Esophagus squamous epithelium (tissue), 5 donors: ENCODE data around the gene CCDC152. TPM values are rescaled to one million over a fixed set of nuclear protein-coding genes. Genes with fewer than 3 reads are reported as not detected.

Source experiments
- DNase-seq: peaks from one replicate; lab custom pipeline; 2025; lab: John Stamatoyannopoulos, UW
- H3K27ac ChIP-seq, 4 donors: fragments of 200-600 bp; sonication (generic); one replicate each; pipeline ENCODE4 v1.5.1; 2016 to 2019; ENCODE audit warnings: mild to moderate bottlenecking in 1 of 4
- H3K27me3 ChIP-seq, 4 donors: fragments of 200-600 bp; sonication (generic); 1 replicate in 3 of 4; 2 replicates in 1 of 4; pipeline versions ENCODE4 v1.5.1 to v1.6.0; 2017 to 2021; ENCODE audit warnings: antibody characterized with exemption in 1 of 4
- H3K36me3 ChIP-seq, 3 donors: fragments of 200-600 bp; sonication (generic); one replicate each; pipeline ENCODE4 v1.5.1; 2016 to 2019
- H3K4me1 ChIP-seq, 3 donors: fragments of 200-600 bp; sonication (generic); one replicate each; pipeline ENCODE4 v1.5.1; 2017 to 2019
- H3K4me3 ChIP-seq, 4 donors: fragments of 200-600 bp; sonication (generic); 1 replicate in 3 of 4; 2 replicates in 1 of 4; pipeline ENCODE4 v1.5.1; 2016 to 2019; ENCODE audit warnings: mild to moderate bottlenecking in 2 of 4, moderate library complexity in 1 of 4
- H3K9me3 ChIP-seq, 3 donors: fragments of 200-600 bp; sonication (generic); one replicate each; pipeline ENCODE4 v1.5.1; 2016 to 2019
- POLR2A ChIP-seq, 4 donors: fragments of 450-650 bp; IDR thresholded peaks; one replicate each; pipeline ENCODE4 v1.6.1; 2017; ENCODE audit warnings: antibody characterized with exemption in 4 of 4, mild to moderate bottlenecking in 4 of 4, moderate library complexity in 3 of 4
- WGBS, 2 donors: methylation state at CpG; one replicate each; pipeline ENCODE4 v1.1.5; 2018; 5-methylcytosine and 5-hydroxymethylcytosine counted together
- intact Hi-C: fragments of 100-400 bp; cut with DNase I; formaldehyde crosslinking; loops from one replicate; pipeline ENCODE4 v1.15.0; 2022
- total RNA-seq, 4 donors: library from RNA; depleted of rRNA; stranded (reverse); fragments of >200 nt; gene quantifications; one replicate each; pipeline ENCODE4 v1.1.0, GENCODE V29; 2016
- TF ChIP-seq, protein P1 (sequence below), 6 experiments: fragments of 450-650 bp in 4 of 6; fragments of 200-600 bp in 2 of 6; sonication (generic) in 2 of 6; IDR thresholded peaks; one replicate each; pipeline ENCODE4 v1.5.1; 2016 to 2019; ENCODE audit warnings: antibody characterized with exemption in 6 of 6, mild to moderate bottlenecking in 4 of 6, moderate library complexity in 4 of 6
- donor health status: DM: yes; HTN: yes; CAD: no.

CCDC152 gene
- total RNA-seq, 4 donors from 2014 or later = 0.08 to 0.44 (median 0.38) TPM

DNA sequence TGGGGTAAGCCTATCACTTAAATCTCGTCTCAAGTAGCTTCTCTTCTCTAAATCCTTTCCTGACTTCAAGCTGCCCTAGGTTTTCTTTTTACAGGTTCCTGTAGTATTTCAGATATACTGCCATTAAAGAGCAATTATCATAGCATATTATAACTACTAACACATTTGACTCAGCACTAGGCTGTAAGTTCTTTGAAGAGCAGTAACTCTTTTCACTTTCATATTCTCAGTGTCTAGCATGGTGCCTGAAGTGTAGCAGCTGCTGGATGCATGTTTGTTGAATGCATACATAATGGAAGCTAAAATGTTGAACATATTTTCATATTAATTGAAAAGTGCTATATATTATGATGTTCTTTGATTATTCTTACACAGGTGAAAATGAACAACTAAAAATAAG lies 22.5 kb downstream of the CCDC152 start:
- no peaks in the 10 kb centered on the region for H3K4me1 ChIP-seq
- no peak for TF ChIP-seq POLR2A (IDR thresholded peaks at IDR 0.05)
- TF ChIP-seq, protein P1, sequence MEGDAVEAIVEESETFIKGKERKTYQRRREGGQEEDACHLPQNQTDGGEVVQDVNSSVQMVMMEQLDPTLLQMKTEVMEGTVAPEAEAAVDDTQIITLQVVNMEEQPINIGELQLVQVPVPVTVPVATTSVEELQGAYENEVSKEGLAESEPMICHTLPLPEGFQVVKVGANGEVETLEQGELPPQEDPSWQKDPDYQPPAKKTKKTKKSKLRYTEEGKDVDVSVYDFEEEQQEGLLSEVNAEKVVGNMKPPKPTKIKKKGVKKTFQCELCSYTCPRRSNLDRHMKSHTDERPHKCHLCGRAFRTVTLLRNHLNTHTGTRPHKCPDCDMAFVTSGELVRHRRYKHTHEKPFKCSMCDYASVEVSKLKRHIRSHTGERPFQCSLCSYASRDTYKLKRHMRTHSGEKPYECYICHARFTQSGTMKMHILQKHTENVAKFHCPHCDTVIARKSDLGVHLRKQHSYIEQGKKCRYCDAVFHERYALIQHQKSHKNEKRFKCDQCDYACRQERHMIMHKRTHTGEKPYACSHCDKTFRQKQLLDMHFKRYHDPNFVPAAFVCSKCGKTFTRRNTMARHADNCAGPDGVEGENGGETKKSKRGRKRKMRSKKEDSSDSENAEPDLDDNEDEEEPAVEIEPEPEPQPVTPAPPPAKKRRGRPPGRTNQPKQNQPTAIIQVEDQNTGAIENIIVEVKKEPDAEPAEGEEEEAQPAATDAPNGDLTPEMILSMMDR (IDR thresholded peaks at IDR 0.05) = no peak
- H3K4me3 ChIP-seq = no peak overlapping the region
- intact Hi-C loops = no loop called here
- H3K36me3 ChIP-seq = no peaks in the 10 kb centered on the region
- WGBS, 2 donors = 80 to 88% methylated on average over 1 of the region's 1 CpG
- H3K27ac ChIP-seq = no peak overlapping the region
- no peak for DNase-seq
- no peaks in the 10 kb centered on the region for H3K27me3 ChIP-seq
- no peaks in the 10 kb centered on the region for H3K9me3 ChIP-seq

DNA sequence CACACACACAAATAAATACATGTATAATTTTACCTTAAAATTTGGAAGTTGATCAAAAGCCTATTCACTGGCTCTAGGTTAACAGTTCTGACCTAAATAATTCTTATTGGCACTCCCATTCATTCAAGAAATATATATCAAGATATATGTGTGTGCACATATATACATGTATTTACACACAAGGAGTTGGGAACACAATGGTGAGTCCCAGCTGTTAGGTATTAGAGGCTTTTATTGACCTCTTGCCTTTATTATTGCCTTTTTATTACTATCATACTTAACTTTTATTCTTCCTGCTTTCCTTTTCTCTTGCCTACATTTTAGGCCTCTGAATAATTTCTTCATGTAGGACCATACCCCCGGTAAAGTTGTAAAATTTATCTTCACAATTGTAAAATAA lies 25.0 kb downstream of the CCDC152 start:
- H3K4me3 ChIP-seq = no peak overlapping the region
- TF ChIP-seq, protein P1 (IDR thresholded peaks at IDR 0.05) = no peak
- no peak for TF ChIP-seq POLR2A (IDR thresholded peaks at IDR 0.05)
- no peaks in the 10 kb centered on the region for H3K4me1 ChIP-seq
- DNase-seq = no peak
- 93 to 95% methylated on average over 1 of the region's 1 CpG for WGBS, 2 donors
- no peaks in the 10 kb centered on the region for H3K36me3 ChIP-seq
- H3K27ac ChIP-seq = no peak overlapping the region
- H3K27me3 ChIP-seq = no peaks in the 10 kb centered on the region
- intact Hi-C loops = loop anchor here (10.0 kb wide), 1 partner anchor 93 kb away; no protein-coding TSS in a partner anchor
- peaks cover 0 to 8% (median 0%) of the 10 kb centered on the region in 3 donors for H3K9me3 ChIP-seq

DNA sequence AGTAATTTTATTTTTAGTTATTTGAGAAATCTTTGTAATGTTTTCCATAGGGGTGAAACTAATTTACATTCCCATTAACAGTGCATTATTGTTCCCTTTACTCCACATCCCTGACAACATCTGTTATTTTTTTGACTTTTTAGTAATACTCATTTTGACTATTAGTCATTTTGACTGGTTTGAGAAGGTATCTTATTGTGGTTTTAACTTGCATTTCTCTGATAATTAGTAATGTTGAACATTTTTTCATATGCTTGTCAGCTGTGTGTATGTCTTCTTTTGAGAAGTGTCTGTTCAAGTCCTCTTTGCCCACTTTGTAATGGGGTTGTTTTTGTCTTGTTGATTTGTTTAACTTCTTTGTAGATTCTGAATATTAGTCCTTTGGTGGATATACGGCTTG lies 27.5 kb downstream of the CCDC152 start:
- Histone ChIP-seq H3K36me3 (no peaks in the 10 kb centered on the region), H3K27me3 (no peaks in the 10 kb centered on the region), H3K4me3 (no peak overlapping the region), H3K9me3 (peaks cover 0 to 9% (median 0%) of the 10 kb centered on the region in 3 donors), H3K4me1 (no peaks in the 10 kb centered on the region), H3K27ac (no peak overlapping the region)
- no peak for DNase-seq
- intact Hi-C loops = loop anchor here (10.0 kb wide), 1 partner anchor 91 kb away; no protein-coding TSS in a partner anchor
- WGBS, 2 donors = 76 to 80% methylated on average over 1 of the region's 1 CpG
- TF ChIP-seq, protein P1 (IDR thresholded peaks at IDR 0.05) = no peak
- TF ChIP-seq POLR2A (IDR thresholded peaks at IDR 0.05) = no peak

DNA sequence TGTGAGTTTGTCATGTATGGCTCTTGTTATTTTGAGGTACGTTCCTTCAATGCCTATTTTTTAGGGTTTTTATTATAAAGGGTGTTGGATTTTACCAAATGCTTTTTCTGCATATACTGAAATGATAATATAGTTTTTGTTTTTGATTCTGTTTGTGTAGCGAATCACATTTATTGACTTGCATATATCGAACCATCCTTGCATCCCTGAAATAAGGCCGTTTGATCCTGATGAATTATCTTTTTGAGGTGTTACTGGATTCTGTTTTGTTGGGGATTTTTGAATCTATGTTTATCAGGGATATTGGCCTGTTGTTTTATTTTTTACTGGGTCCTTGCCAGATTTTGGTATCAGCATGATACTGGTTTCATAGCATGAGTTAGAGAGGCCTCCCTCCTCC lies 29.1 kb downstream of the CCDC152 start:
- Histone ChIP-seq H3K27ac (no peak overlapping the region), H3K36me3 (no peaks in the 10 kb centered on the region), H3K4me1 (no peaks in the 10 kb centered on the region), H3K4me3 (no peak overlapping the region), H3K27me3 (no peaks in the 10 kb centered on the region), H3K9me3 (peaks cover 0 to 14% (median 0%) of the 10 kb centered on the region in 3 donors)
- DNase-seq = no peak
- WGBS, 2 donors = 90 to 93% methylated on average over 4 of the region's 4 CpGs
- no peak for TF ChIP-seq POLR2A (IDR thresholded peaks at IDR 0.05)
- intact Hi-C loops = loop anchor here (10.0 kb wide), 1 partner anchor 89 kb away; no protein-coding TSS in a partner anchor

DNA sequence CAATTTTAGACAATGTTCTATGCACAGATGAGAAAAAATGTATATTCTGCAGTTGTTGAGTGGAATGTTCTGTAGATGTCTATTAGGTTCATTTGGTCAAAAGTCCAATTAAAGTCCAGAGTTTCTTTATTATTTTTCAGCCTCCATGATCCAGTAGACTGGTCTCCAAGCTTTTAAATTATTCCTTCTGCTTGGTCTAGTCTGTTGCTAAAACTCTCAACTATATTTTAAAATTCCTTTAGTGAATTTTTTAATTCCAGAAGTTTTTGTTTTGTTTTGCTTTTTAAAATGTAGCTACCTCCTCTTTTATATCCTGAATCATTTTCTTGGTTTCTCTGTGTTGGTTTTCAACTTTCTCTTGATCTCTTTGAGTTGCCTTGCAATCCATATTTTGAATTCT lies 30.5 kb downstream of the CCDC152 start:
- no peak for DNase-seq
- no peak overlapping the region for H3K4me3 ChIP-seq
- no peaks in the 10 kb centered on the region for H3K4me1 ChIP-seq
- no peaks in the 10 kb centered on the region for H3K36me3 ChIP-seq
- no peak for TF ChIP-seq POLR2A (IDR thresholded peaks at IDR 0.05)
- TF ChIP-seq, protein P1 (IDR thresholded peaks at IDR 0.05) = no peak
- no peak overlapping the region for H3K27ac ChIP-seq
- intact Hi-C loops = loop anchor here (10.0 kb wide), 1 partner anchor 88 kb away; no protein-coding TSS in a partner anchor
- H3K9me3 ChIP-seq = peaks cover 0 to 14% (median 0%) of the 10 kb centered on the region in 3 donors
- H3K27me3 ChIP-seq = no peaks in the 10 kb centered on the region
